ENCODE results near the gene CHGA. TPM values are rescaled to one million over a fixed set of nuclear protein-coding genes. Genes with fewer than 3 reads are reported as not detected.

The CHGA gene
- total and polyA plus RNA-seq, 2 of the 8 experiments (the other 6 are each of a cell fraction or from before 2014, with no cell fraction given) = 17.5 to 28.2 TPM

GRCh38 chr14:92929689-92930608, 7.0 kb downstream of the CHGA start (continued):
- TF ChIP-seq PHF8 (conservative IDR thresholded peaks at IDR 0.05; ENCODE audit: low read depth, low read length) (no peak), ASH2L (IDR thresholded peaks at IDR 0.05; ENCODE audit: low read length) (no peak), SP2 (IDR thresholded peaks at IDR 0.05; ENCODE audit: low read length) (no peak)

All from H1 (cell line).